IPS DF 6.9 (cell line): ENCODE measurements around the gene DTYMK.

Experiments
- DNase-seq: peaks from one replicate; pipeline ENCODE4 v3.0.0-alpha.2; 2013; ENCODE audit warnings: low read depth, low spot score
- H3K27ac ChIP-seq: one replicate; pipeline ENCODE4 v1.5.1; 2013; ENCODE audit warnings: low read length, control low read depth
- H3K27me3 ChIP-seq: 2 replicates; pipeline ENCODE4 v1.6.1; 2013; ENCODE audit warnings: mild to moderate bottlenecking, low read length; ENCODE audit not compliant: control insufficient read depth, insufficient read depth
- H3K36me3 ChIP-seq: 2 replicates; pipeline ENCODE4 v1.6.1; 2013; ENCODE audit warnings: low read length; ENCODE audit not compliant: control insufficient read depth, insufficient read depth
- H3K4me1 ChIP-seq: 2 replicates; pipeline ENCODE4 v1.6.1; 2013; ENCODE audit warnings: low read length; ENCODE audit not compliant: control insufficient read depth, insufficient read depth
- H3K4me3 ChIP-seq: 2 replicates; pipeline ENCODE4 v1.5.1; 2013; ENCODE audit warnings: mild to moderate bottlenecking, low read length
- H3K9me3 ChIP-seq: 2 replicates; pipeline ENCODE4 v1.6.1; 2013; ENCODE audit warnings: low read length, inconsistent platforms; ENCODE audit not compliant: control insufficient read depth, insufficient read depth
- WGBS: extraction: QIAGEN DNeasy Blood & Tissue Kit; methylation state at CpG from one replicate; pipeline ENCODE4 v1.1.7; 2013; ENCODE audit warnings: mixed read lengths, missing lambda C conversion rate; ENCODE audit not compliant: insufficient read length, insufficient coverage; 5-methylcytosine and 5-hydroxymethylcytosine counted together

The DTYMK gene

GRCh38 chr2:241659150-241659739 lies 27.4 kb downstream of the DTYMK start:
- Histone ChIP-seq H3K27ac (no peak overlapping the region), H3K36me3 (peaks cover 24% of the 10 kb centered on the region), H3K4me3 (no peak overlapping the region), H3K4me1 (no peaks in the 10 kb centered on the region), H3K9me3 (no peaks in the 10 kb centered on the region), H3K27me3 (no peaks in the 10 kb centered on the region)
- no CpG with 5 or more reads among the region's 26 CpGs for WGBS
- DNase-seq = peak; percentile 22

- Histone ChIP-seq H3K36me3 (peaks cover 26% of the 10 kb centered on the region), H3K9me3 (no peaks in the 10 kb centered on the region)
- WGBS = no CpG with 5 or more reads among the region's 5 CpGs
Observed at GRCh38 chr2:241658296-241658695, 28.3 kb downstream of the DTYMK start.

GRCh38 chr2:241657786-241658254 lies 28.8 kb downstream of the DTYMK start:
- H3K36me3 ChIP-seq = peaks cover 29% of the 10 kb centered on the region
- no peaks in the 10 kb centered on the region for H3K9me3 ChIP-seq
- no peak overlapping the region for H3K4me3 ChIP-seq
- H3K27me3 ChIP-seq = no peaks in the 10 kb centered on the region
- H3K4me1 ChIP-seq = no peaks in the 10 kb centered on the region
- H3K27ac ChIP-seq = no peak overlapping the region
- WGBS = no CpG with 5 or more reads among the region's 15 CpGs
- no peak for DNase-seq

More at GRCh38 chr2:241658296-241658695, 28.3 kb downstream of the DTYMK start:
- Histone ChIP-seq H3K4me3 (no peak overlapping the region), H3K27ac (no peak overlapping the region), H3K4me1 (no peaks in the 10 kb centered on the region), H3K27me3 (no peaks in the 10 kb centered on the region)
- no peak for DNase-seq

GRCh38 chr2:241656190-241656741 lies 30.3 kb downstream of the DTYMK start:
- Histone ChIP-seq H3K27ac (no peak overlapping the region), H3K4me3 (no peak overlapping the region), H3K36me3 (peaks cover 39% of the 10 kb centered on the region), H3K9me3 (no peaks in the 10 kb centered on the region), H3K27me3 (no peaks in the 10 kb centered on the region), H3K4me1 (no peaks in the 10 kb centered on the region)
- DNase-seq = no peak
- no CpG with 5 or more reads among the region's 13 CpGs for WGBS

- Histone ChIP-seq H3K4me1 (no peaks in the 10 kb centered on the region), H3K27me3 (no peaks in the 10 kb centered on the region), H3K4me3 (no peak overlapping the region), H3K36me3 (peaks cover 39% of the 10 kb centered on the region), H3K27ac (no peak overlapping the region), H3K9me3 (no peaks in the 10 kb centered on the region)
- DNase-seq = no peak
- no CpG with 5 or more reads among the region's 17 CpGs for WGBS
Observed at GRCh38 chr2:241655516-241656189, 31.0 kb downstream of the DTYMK start.

GRCh38 chr2:241654551-241654950 lies 32.1 kb downstream of the DTYMK start:
- Histone ChIP-seq H3K27ac (no peak overlapping the region), H3K4me3 (no peak overlapping the region), H3K27me3 (no peaks in the 10 kb centered on the region), H3K4me1 (0 out of 2 replicates have a peak, but pooled peaks cover 2% of the 10 kb centered on the region), H3K9me3 (no peaks in the 10 kb centered on the region), H3K36me3 (peaks cover 39% of the 10 kb centered on the region)
- DNase-seq = no peak
- no CpG with 5 or more reads among the region's 12 CpGs for WGBS

GRCh38 chr2:241653210-241653750 lies 33.3 kb downstream of the DTYMK start:
- no peak for DNase-seq
- Histone ChIP-seq H3K27me3 (no peaks in the 10 kb centered on the region), H3K9me3 (no peaks in the 10 kb centered on the region), H3K27ac (no peak overlapping the region), H3K4me1 (0 out of 2 replicates have a peak, but pooled peaks cover 2% of the 10 kb centered on the region), H3K36me3 (peaks cover 33% of the 10 kb centered on the region), H3K4me3 (no peak overlapping the region)
- WGBS = no CpG with 5 or more reads among the region's 13 CpGs

- H3K36me3 ChIP-seq = peaks cover 30% of the 10 kb centered on the region
- H3K4me3 ChIP-seq = no peak overlapping the region
Observed at GRCh38 chr2:241652722-241653121, 33.9 kb downstream of the DTYMK start.

GRCh38 chr2:241652142-241652541 lies 34.5 kb downstream of the DTYMK start:
- no peak overlapping the region for H3K4me3 ChIP-seq
- DNase-seq = no peak
- no CpG with 5 or more reads among the region's 9 CpGs for WGBS
- no peaks in the 10 kb centered on the region for H3K9me3 ChIP-seq
- H3K27me3 ChIP-seq = no peaks in the 10 kb centered on the region
- H3K36me3 ChIP-seq = peaks cover 30% of the 10 kb centered on the region
- H3K27ac ChIP-seq = no peak overlapping the region
- H3K4me1 ChIP-seq = 0 out of 2 replicates have a peak, but pooled peaks cover 2% of the 10 kb centered on the region

More at GRCh38 chr2:241652722-241653121, 33.9 kb downstream of the DTYMK start:
- Histone ChIP-seq H3K4me1 (0 out of 2 replicates have a peak, but pooled peaks cover 2% of the 10 kb centered on the region), H3K27ac (no peak overlapping the region), H3K27me3 (no peaks in the 10 kb centered on the region), H3K9me3 (no peaks in the 10 kb centered on the region)
- DNase-seq = no peak
- WGBS = no CpG with 5 or more reads among the region's 9 CpGs

GRCh38 chr2:241649927-241650326 lies 36.7 kb downstream of the DTYMK start:
- H3K27ac ChIP-seq = no peak overlapping the region
- 0 out of 2 replicates have a peak, but pooled peaks cover 2% of the 10 kb centered on the region for H3K4me1 ChIP-seq
- no peak for DNase-seq
- WGBS = no CpG with 5 or more reads among the region's 6 CpGs
- H3K36me3 ChIP-seq = peaks cover 22% of the 10 kb centered on the region
- no peaks in the 10 kb centered on the region for H3K9me3 ChIP-seq
- H3K4me3 ChIP-seq = no peak overlapping the region
- no peaks in the 10 kb centered on the region for H3K27me3 ChIP-seq
